SK-N-SH (cell line): ENCODE data around the gene MOB1B. TPM values are rescaled to one million over a fixed set of nuclear protein-coding genes. Genes with fewer than 3 reads are reported as not detected.
"Not testable (repeated sequence)": the region's sequence is repeated elsewhere in the genome, so short reads cannot be mapped to it uniquely, and the experiment has no call there.

Source experiments
- CTCF ChIA-PET: fragments of 300-600, 350-600 bp; formaldehyde crosslinking; extraction: SDS; loops from one replicate; lab custom pipeline; 2021; lab: Yijun Ruan, JAX
- POLR2A ChIA-PET: fragments of 350-600 bp; sonication (Branson Sonifier 250); formaldehyde crosslinking; extraction: SDS; loops from one replicate; lab custom pipeline; 2020; ENCODE audit warnings: antibody characterized with exemption, inconsistent platforms; lab: Yijun Ruan, JAX
- DNase-seq: peaks from one replicate; pipeline ENCODE4 v3.0.0; 2012
- H2AFZ ChIP-seq: fragments of 200-600 bp; sonication (generic); 2 replicates; pipeline ENCODE4 v1.8.1; 2016; ENCODE audit warnings: antibody characterized with exemption, mild to moderate bottlenecking, low read depth
- H3F3A ChIP-seq: fragments of 200-600 bp; sonication (generic); replicated peaks from 2 replicates; pipeline ENCODE3; 2016; ENCODE audit warnings: antibody characterized with exemption, mild to moderate bottlenecking; ENCODE audit not compliant: insufficient read depth
- H3K27ac ChIP-seq, 2 experiments: fragments of 200-500 bp in 1 of 2; fragments of 200-600 bp in 1 of 2; sonication (Bioruptor generic) in 1 of 2; sonication (generic), shearing (Covaris generic) in 1 of 2; 2 replicates each; pipeline versions ENCODE4 v1.5.1 to v1.6.1; 2014 to 2016; ENCODE audit warnings: low read depth in 2 of 2, inconsistent platforms in 1 of 2, low read length in 1 of 2, mild to moderate bottlenecking in 1 of 2, mixed read lengths in 1 of 2
- H3K27me3 ChIP-seq: fragments of 200-600 bp; sonication (generic), shearing (Covaris generic); 2 replicates; pipeline ENCODE4 v1.6.1; 2016; ENCODE audit warnings: mixed run types; ENCODE audit not compliant: insufficient read depth
- H3K36me3 ChIP-seq, 2 experiments: fragments of 200-500 bp in 1 of 2; fragments of 200-600 bp in 1 of 2; sonication (Bioruptor generic) in 1 of 2; sonication (generic) in 1 of 2; replicated peaks in 1 of 2; 2 replicates each; pipeline versions ENCODE3 to v1.5.1; 2014 to 2016; ENCODE audit warnings: low read length in 1 of 2, mild to moderate bottlenecking in 1 of 2; ENCODE audit not compliant: insufficient read depth in 2 of 2, control insufficient read depth in 1 of 2
- H3K4me1 ChIP-seq, 2 experiments: fragments of 200-500 bp in 1 of 2; fragments of 200-600 bp in 1 of 2; sonication (Bioruptor generic) in 1 of 2; sonication (generic), shearing (Covaris generic) in 1 of 2; 2 replicates each; pipeline versions ENCODE4 v1.5.1 to v1.6.1; 2014 to 2016; ENCODE audit warnings: low read depth in 1 of 2, low read length in 1 of 2, mixed run types in 1 of 2; ENCODE audit not compliant: insufficient read depth in 2 of 2, control insufficient read depth in 1 of 2
- H3K4me2 ChIP-seq: fragments of 200-600 bp; sonication (generic), shearing (Covaris generic); 2 replicates; pipeline ENCODE4 v1.6.1; 2017; ENCODE audit warnings: mixed run types
- H3K4me3 ChIP-seq, 2 experiments: fragments of 200-500 bp in 1 of 2; fragments of 200-600 bp in 1 of 2; sonication (Bioruptor generic) in 1 of 2; sonication (generic), shearing (Covaris generic) in 1 of 2; 2 replicates each; pipeline versions ENCODE4 v1.5.1 to v1.8.1; 2014 to 2016; ENCODE audit warnings: low read depth in 2 of 2, inconsistent platforms in 1 of 2, low read length in 1 of 2, mild to moderate bottlenecking in 1 of 2, mixed read lengths in 1 of 2, moderate library complexity in 1 of 2
- H3K79me2 ChIP-seq: fragments of 200-600 bp; sonication (generic); 2 replicates; pipeline ENCODE4 v1.8.1; 2017; ENCODE audit warnings: mild to moderate bottlenecking; ENCODE audit not compliant: insufficient read depth
- H3K9ac ChIP-seq: fragments of 200-600 bp; sonication (generic); 2 replicates; pipeline ENCODE4 v1.6.1; 2017; ENCODE audit warnings: mixed run types
- H3K9me2 ChIP-seq: fragments of 200-600 bp; sonication (generic); 2 replicates; pipeline ENCODE4 v1.6.1; 2017; ENCODE audit warnings: mixed run types
- H3K9me3 ChIP-seq: fragments of 200-600 bp; sonication (generic); 2 replicates; pipeline ENCODE4 v1.6.1; 2017; ENCODE audit warnings: mixed run types, mild to moderate bottlenecking, moderate library complexity
- H4K20me1 ChIP-seq: fragments of 200-600 bp; sonication (generic); 2 replicates; pipeline ENCODE4 v1.6.1; 2017; ENCODE audit warnings: mild to moderate bottlenecking, mixed run types; ENCODE audit not compliant: insufficient read depth
- FOXJ3 ChIP-seq: sonication (generic); formaldehyde crosslinking; IDR thresholded peaks from 2 replicates; pipeline ENCODE4 v1.5.1; 2020; ENCODE audit warnings: mild to moderate bottlenecking, missing genetic modification reagents
- MEF2A ChIP-seq: IDR thresholded peaks from 2 replicates; pipeline ENCODE4 v1.4.0; 2012; ENCODE audit warnings: low read depth, borderline replicate concordance
- RAD21 ChIP-seq: IDR thresholded peaks from 2 replicates; pipeline ENCODE4 v1.6.1; 2012; ENCODE audit warnings: mild to moderate bottlenecking, low read length
- WGBS: methylation state at CpG from one replicate; pipeline ENCODE4 v1.1.6; 2017; ENCODE audit warnings: low lambda C conversion rate; 5-methylcytosine and 5-hydroxymethylcytosine counted together
- polyA plus RNA-seq, 3 experiments: library from polyadenylated mRNA; depleted of rRNA; stranded (reverse); fragments of >200 nt; gene quantifications; 2 replicates each; pipeline ENCODE4 v1.2.3, GENCODE V29; 2012

MOB1B gene
- polyA plus RNA-seq, 1 of the 3 experiments (the other 2 are of a cell fraction): 2.9 TPM

DNA sequence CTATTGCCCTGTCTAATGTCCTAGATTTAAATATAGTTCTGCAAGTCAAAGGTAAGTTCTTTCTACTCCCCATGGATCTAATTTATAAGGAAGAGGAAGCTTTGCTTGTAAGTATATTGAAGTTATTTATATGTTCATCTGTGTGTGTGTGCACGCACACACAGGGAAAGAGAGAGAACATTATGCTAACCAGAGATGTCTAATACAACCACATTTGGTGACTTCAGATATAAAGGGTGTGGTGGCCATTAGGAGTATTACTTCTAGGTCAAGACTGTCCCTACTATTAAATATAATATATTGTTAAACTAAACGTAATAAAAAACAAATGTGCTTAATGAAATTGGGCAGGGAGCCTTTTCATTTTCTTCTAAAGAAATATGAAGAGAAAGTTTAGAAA lies 95.4 kb downstream of the MOB1B start (continued):
- no peak for TF ChIP-seq MEF2A

- H4K20me1 ChIP-seq, POLR2A ChIA-PET, H3K4me1 ChIP-seq, H3K9me2 ChIP-seq, H3F3A ChIP-seq, H3K27me3 ChIP-seq, H3K4me2 ChIP-seq, H2AFZ ChIP-seq, H3K4me3 ChIP-seq, H3K9ac ChIP-seq, H3K27ac ChIP-seq, DNase-seq, CTCF ChIA-PET: not testable (repeated sequence)
- Histone ChIP-seq H3K36me3 (peaks cover 0 to 42% of the 10 kb centered on the region in 2 experiments), H3K9me3 (peaks cover 11% of the 10 kb centered on the region; the same call in 1 of the 2 replicates), H3K79me2 (peaks cover 96% of the 10 kb centered on the region)
Measured at GRCh38 chr4:70999639-71000038, 97.5 kb downstream of the MOB1B start.

DNA sequence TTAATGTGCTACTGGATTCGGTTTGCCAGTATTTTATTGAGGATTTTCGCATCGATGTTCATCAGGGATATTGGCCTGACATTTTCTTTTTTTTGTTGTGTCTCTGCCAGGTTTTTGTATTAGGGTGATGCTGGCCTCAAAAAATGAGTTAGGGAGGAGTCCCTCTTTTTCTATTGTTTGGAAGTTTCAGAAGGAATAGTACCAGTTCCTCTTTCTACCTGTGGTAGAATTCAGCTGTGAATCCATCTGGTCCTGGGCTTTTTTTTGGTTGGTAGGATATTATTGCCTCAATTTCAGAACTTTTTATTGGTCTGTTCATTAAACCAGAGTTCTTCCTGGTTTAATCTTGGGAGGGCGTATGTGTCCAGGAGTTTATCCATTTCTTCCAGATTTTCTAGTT lies 99.2 kb downstream of the MOB1B start:
- H3K9ac ChIP-seq, POLR2A ChIA-PET, H3K27me3 ChIP-seq, H4K20me1 ChIP-seq, H3K4me3 ChIP-seq, H3F3A ChIP-seq, H2AFZ ChIP-seq, DNase-seq, H3K9me2 ChIP-seq, H3K4me2 ChIP-seq, H3K27ac ChIP-seq, H3K4me1 ChIP-seq: not testable (repeated sequence)
- peaks cover 92% of the 10 kb centered on the region for H3K79me2 ChIP-seq
- 94% methylated on average over 4 of the region's 4 CpGs for WGBS
- CTCF ChIA-PET: interaction anchor here (1.5 kb wide), 1 partner anchor 9 kb away, joined by 3 read pairs; no protein-coding TSS in a partner anchor
- H3K36me3 ChIP-seq: peaks cover 0 to 34% of the 10 kb centered on the region in 2 experiments
- peaks cover 11% of the 10 kb centered on the region; the same call in 1 of the 2 replicates for H3K9me3 ChIP-seq

- H3K4me2 ChIP-seq: no peak overlapping the region
- no peak for DNase-seq
- peaks cover 83% of the 10 kb centered on the region for H3K79me2 ChIP-seq
- 89% methylated on average over 5 of the region's 7 CpGs for WGBS
- no peak overlapping the region for H3K4me3 ChIP-seq
- CTCF ChIA-PET: interaction anchor here (1.2 to 1.4 kb wide), 2 partner anchors 11 to 102 kb away, joined by 3 to 5 read pairs; partner anchors contain the start of genes DCK and MOB1B
- 0 out of 2 replicates have a peak, but pooled peaks cover under 1% of the 10 kb centered on the region for H4K20me1 ChIP-seq
- no peak overlapping the region for H3K27ac ChIP-seq
- TF ChIP-seq RAD21 (peak; percentile 18; the same call in 1 of the 2 replicates), FOXJ3 (CRISPR knock-in tag) (no peak)
- no peak overlapping the region for H3K9ac ChIP-seq
- H3K36me3 ChIP-seq: peaks cover 0 to 26% of the 10 kb centered on the region in 2 experiments
- H3K9me3 ChIP-seq: peaks cover 11% of the 10 kb centered on the region; the same call in 1 of the 2 replicates
- no peaks in the 10 kb centered on the region for H3K9me2 ChIP-seq
- H2AFZ ChIP-seq: no peak overlapping the region
- H3F3A ChIP-seq: peaks cover 1% of the 10 kb centered on the region
- POLR2A ChIA-PET: no interaction called here
- peaks cover 5 to 8% of the 10 kb centered on the region in 2 experiments; a peak in 3 of 4 replicates for H3K4me1 ChIP-seq
- no peaks in the 10 kb centered on the region for H3K27me3 ChIP-seq
Measured at GRCh38 chr4:71004281-71004851, 102.2 kb downstream of the MOB1B start.

DNA sequence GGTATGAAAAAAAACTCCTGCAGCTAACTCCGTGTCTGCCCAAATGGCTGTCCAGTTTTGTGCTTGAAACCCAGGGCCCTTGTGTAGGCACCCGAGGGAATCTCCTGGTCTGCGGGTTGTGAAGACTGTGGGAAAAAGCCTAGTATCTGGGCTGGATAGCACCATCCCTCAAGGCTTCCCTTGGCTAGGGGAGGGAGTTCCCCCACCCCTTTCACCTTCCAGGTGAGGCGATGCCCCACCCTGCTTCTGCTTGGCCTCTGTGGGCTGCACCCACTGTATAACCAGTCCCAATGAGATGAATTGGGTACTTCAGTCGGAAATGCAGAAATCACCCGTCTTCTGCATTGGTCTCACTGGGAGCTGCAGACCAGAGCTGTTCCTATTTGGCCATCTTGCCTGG lies 102.9 kb downstream of the MOB1B start:
- H3F3A ChIP-seq, H2AFZ ChIP-seq, POLR2A ChIA-PET, H3K9me2 ChIP-seq, H3K4me2 ChIP-seq, H3K9me3 ChIP-seq, H3K4me3 ChIP-seq, H4K20me1 ChIP-seq, H3K9ac ChIP-seq, DNase-seq, H3K27ac ChIP-seq, H3K27me3 ChIP-seq: not testable (repeated sequence)
- peaks cover 83% of the 10 kb centered on the region for H3K79me2 ChIP-seq
- CTCF ChIA-PET: interaction anchor here (1.2 kb wide), 1 partner anchor 12 kb away, joined by 3 read pairs; the partner anchor contains the start of gene DCK
- peaks cover 7 to 13% of the 10 kb centered on the region in 2 experiments; a peak in 3 of 4 replicates for H3K4me1 ChIP-seq
- peaks cover 0 to 19% of the 10 kb centered on the region in 2 experiments for H3K36me3 ChIP-seq
- 100% methylated on average over 6 of the region's 6 CpGs for WGBS
